ENCODE measurements around the gene OXCT1.
A peak's percentile ranks its signal among the peaks of the same experiment; 100 is the strongest.
"Not testable (repeated sequence)": the region's sequence is repeated elsewhere in the genome, so short reads cannot be mapped to it uniquely, and the experiment has no call there.

Gene OXCT1

GRCh38 chr5:41834506-41834905 lies 35.7 kb downstream of the OXCT1 start:
- H3K4me3 ChIP-seq = no peak overlapping the region
- H3K27ac ChIP-seq = no peak overlapping the region

GRCh38 chr5:41832430-41832829 lies 37.8 kb downstream of the OXCT1 start:
- no peak overlapping the region for H3K4me3 ChIP-seq
- H3K27ac ChIP-seq = no peak overlapping the region

GRCh38 chr5:41831155-41831554 lies 39.1 kb downstream of the OXCT1 start:
- no peak overlapping the region for H3K4me3 ChIP-seq

GRCh38 chr5:41827792-41828191 lies 42.4 kb downstream of the OXCT1 start:
- Histone ChIP-seq H3K4me3 (no peak overlapping the region), H3K27ac (no peak overlapping the region)

More at GRCh38 chr5:41831155-41831554, 39.1 kb downstream of the OXCT1 start:
- no peak overlapping the region for H3K27ac ChIP-seq

GRCh38 chr5:41822036-41822435 lies 48.2 kb downstream of the OXCT1 start:
- no peak overlapping the region for H3K4me3 ChIP-seq
- no peak overlapping the region for H3K27ac ChIP-seq

- no peak overlapping the region for H3K27ac ChIP-seq
- no peak overlapping the region for H3K4me3 ChIP-seq
These were observed 49.2 kb downstream of the OXCT1 start for GRCh38 chr5:41821051-41821450.

- Histone ChIP-seq H3K4me3 (no peak overlapping the region), H3K27ac (no peak overlapping the region)
These were observed 50.1 kb downstream of the OXCT1 start for GRCh38 chr5:41820150-41820549.

GRCh38 chr5:41817625-41818301 lies 52.5 kb downstream of the OXCT1 start:
- H3K4me3 ChIP-seq = no peak overlapping the region
- no peak overlapping the region for H3K27ac ChIP-seq

- Histone ChIP-seq H3K27ac (no peak overlapping the region), H3K4me3 (no peak overlapping the region)
These were observed 54.5 kb downstream of the OXCT1 start for GRCh38 chr5:41815663-41816229.

GRCh38 chr5:41815261-41815660 lies 55.0 kb downstream of the OXCT1 start:
- H3K27ac ChIP-seq = no peak overlapping the region
- H3K4me3 ChIP-seq = no peak overlapping the region

- not testable (repeated sequence) for H3K4me3 ChIP-seq, H3K27ac ChIP-seq
These were observed 55.9 kb downstream of the OXCT1 start for GRCh38 chr5:41814306-41814705.

GRCh38 chr5:41812156-41812555 lies 58.1 kb downstream of the OXCT1 start:
- Histone ChIP-seq H3K27ac (no peak overlapping the region), H3K4me3 (no peak overlapping the region)

GRCh38 chr5:41809128-41809527 lies 61.1 kb downstream of the OXCT1 start:
- Histone ChIP-seq H3K4me3 (no peak overlapping the region), H3K27ac (no peak overlapping the region)

GRCh38 chr5:41808294-41808693 lies 61.9 kb downstream of the OXCT1 start:
- no peak overlapping the region for H3K4me3 ChIP-seq
- no peak overlapping the region for H3K27ac ChIP-seq

- Histone ChIP-seq H3K27ac (no peak overlapping the region), H3K4me3 (no peak overlapping the region)
These were observed 72.6 kb downstream of the OXCT1 start for GRCh38 chr5:41797662-41798061.

GRCh38 chr5:41796061-41796460 lies 74.2 kb downstream of the OXCT1 start:
- H3K27ac ChIP-seq = no peak overlapping the region
- no peak overlapping the region for H3K4me3 ChIP-seq

- H3K27ac ChIP-seq = peak overlapping the region in 4 of 21 experiments; percentile 11 to 65 (median 38)
- no peak overlapping the region for H3K4me3 ChIP-seq
These were observed 75.1 kb downstream of the OXCT1 start for GRCh38 chr5:41795125-41795524.

- H3K4me3 ChIP-seq = no peak overlapping the region
- peak overlapping the region in 4 of 21 experiments; percentile 8 to 65 (median 37) for H3K27ac ChIP-seq
These were observed 75.8 kb downstream of the OXCT1 start for GRCh38 chr5:41794471-41794870.

GRCh38 chr5:41793141-41793770 lies 77.0 kb downstream of the OXCT1 start:
- no peak overlapping the region for H3K27ac ChIP-seq
- H3K4me3 ChIP-seq = no peak overlapping the region

- no peak overlapping the region for H3K4me3 ChIP-seq
These were observed 80.0 kb downstream of the OXCT1 start for GRCh38 chr5:41790038-41790776.

GRCh38 chr5:41789434-41789833 lies 80.8 kb downstream of the OXCT1 start:
- H3K4me3 ChIP-seq = no peak overlapping the region

More at GRCh38 chr5:41790038-41790776, 80.0 kb downstream of the OXCT1 start:
- H3K27ac ChIP-seq = no peak overlapping the region

More at GRCh38 chr5:41789434-41789833, 80.8 kb downstream of the OXCT1 start:
- no peak overlapping the region for H3K27ac ChIP-seq
